ENCODE data around the gene DDX42.

DDX42 gene

GRCh38 chr17:63819131-63819530 is 45.2 kb downstream of the DDX42 start:
- DNase-seq (ENCODE audit: insufficient read length, low spot score) (no peak), FAIRE-seq (no peak)
- TF ChIP-seq POLR2AphosphoS5 (IDR thresholded peaks at IDR 0.05; ENCODE audit: low read depth, low read length) (no peak), SPI1 (IDR thresholded peaks at IDR 0.05; ENCODE audit: low read depth, low read length) (no peak), POLR2A (IDR thresholded peaks at IDR 0.05; ENCODE audit: low read depth, low read length) (no peak), TAF1 (IDR thresholded peaks at IDR 0.05; ENCODE audit: low read depth, low read length) (no peak), POU2F2 (IDR thresholded peaks at IDR 0.05; ENCODE audit: low read depth, low read length) (no peak), PAX5 (IDR thresholded peaks at IDR 0.05; ENCODE audit: insufficient read depth, low read length, severe bottlenecking) (no peak)

- DNase-seq (ENCODE audit: insufficient read length, low spot score) (no peak), FAIRE-seq (no peak)
- no peak for TF ChIP-seq POU2F2 (IDR thresholded peaks at IDR 0.05; ENCODE audit: low read depth, low read length)
- TF ChIP-seq PAX5 (IDR thresholded peaks at IDR 0.05; ENCODE audit: insufficient read depth, low read length, severe bottlenecking) = no peak
- TF ChIP-seq SPI1 (IDR thresholded peaks at IDR 0.05; ENCODE audit: low read depth, low read length) = no peak
- no peak for TF ChIP-seq TAF1 (IDR thresholded peaks at IDR 0.05; ENCODE audit: low read depth, low read length)
- TF ChIP-seq POLR2A (IDR thresholded peaks at IDR 0.05; ENCODE audit: low read depth, low read length) = no peak
- no peak for TF ChIP-seq POLR2AphosphoS5 (IDR thresholded peaks at IDR 0.05; ENCODE audit: low read depth, low read length)
Measured at GRCh38 chr17:63819585-63820537, 45.9 kb downstream of the DDX42 start.

- FAIRE-seq (no peak), DNase-seq (ENCODE audit: insufficient read length, low spot score) (no peak)
- no peak for TF ChIP-seq TAF1 (IDR thresholded peaks at IDR 0.05; ENCODE audit: low read depth, low read length)
- no peak for TF ChIP-seq POLR2AphosphoS5 (IDR thresholded peaks at IDR 0.05; ENCODE audit: low read depth, low read length)
- TF ChIP-seq PAX5 (IDR thresholded peaks at IDR 0.05; ENCODE audit: insufficient read depth, low read length, severe bottlenecking) = no peak
- TF ChIP-seq POLR2A (IDR thresholded peaks at IDR 0.05; ENCODE audit: low read depth, low read length) = 0 out of 2 replicates have a peak, but pooled peaks have one; percentile 23
Measured at GRCh38 chr17:63820963-63821561, 47.1 kb downstream of the DDX42 start.

GRCh38 chr17:63821804-63822203 is 47.8 kb downstream of the DDX42 start:
- FAIRE-seq (no peak), DNase-seq (ENCODE audit: insufficient read length, low spot score) (no peak)
- TF ChIP-seq POLR2AphosphoS5 (IDR thresholded peaks at IDR 0.05; ENCODE audit: low read depth, low read length) = 0 out of 2 replicates have a peak, but pooled peaks have one; percentile 41
- TF ChIP-seq TAF1 (IDR thresholded peaks at IDR 0.05; ENCODE audit: low read depth, low read length) = no peak

GRCh38 chr17:63822537-63822936 is 48.6 kb downstream of the DDX42 start:
- FAIRE-seq = no peak
- no peak for TF ChIP-seq POLR2A (IDR thresholded peaks at IDR 0.05; ENCODE audit: low read depth, low read length)
- no peak for TF ChIP-seq SPI1 (IDR thresholded peaks at IDR 0.05; ENCODE audit: low read depth, low read length)
- no peak for TF ChIP-seq POLR2AphosphoS5 (IDR thresholded peaks at IDR 0.05; ENCODE audit: low read depth, low read length)
- no peak for TF ChIP-seq PAX5 (IDR thresholded peaks at IDR 0.05; ENCODE audit: insufficient read depth, low read length, severe bottlenecking)
- no peak for TF ChIP-seq POU2F2 (IDR thresholded peaks at IDR 0.05; ENCODE audit: low read depth, low read length)
- TF ChIP-seq TAF1 (IDR thresholded peaks at IDR 0.05; ENCODE audit: low read depth, low read length) = no peak

GRCh38 chr17:63823659-63824331 is 49.8 kb downstream of the DDX42 start:
- FAIRE-seq (no peak), DNase-seq (ENCODE audit: insufficient read length, low spot score) (no peak)
- TF ChIP-seq SPI1 (IDR thresholded peaks at IDR 0.05; ENCODE audit: low read depth, low read length) = no peak
- no peak for TF ChIP-seq PAX5 (IDR thresholded peaks at IDR 0.05; ENCODE audit: insufficient read depth, low read length, severe bottlenecking)
- TF ChIP-seq TAF1 (IDR thresholded peaks at IDR 0.05; ENCODE audit: low read depth, low read length) = no peak
- TF ChIP-seq POU2F2 (IDR thresholded peaks at IDR 0.05; ENCODE audit: low read depth, low read length) = no peak
- TF ChIP-seq POLR2AphosphoS5 (IDR thresholded peaks at IDR 0.05; ENCODE audit: low read depth, low read length) = no peak
- TF ChIP-seq POLR2A (IDR thresholded peaks at IDR 0.05; ENCODE audit: low read depth, low read length) = no peak

More at GRCh38 chr17:63822537-63822936, 48.6 kb downstream of the DDX42 start:
- no peak for DNase-seq (ENCODE audit: insufficient read length, low spot score)

- TF ChIP-seq POLR2AphosphoS5 (IDR thresholded peaks at IDR 0.05; ENCODE audit: low read depth, low read length) (no peak), TAF1 (IDR thresholded peaks at IDR 0.05; ENCODE audit: low read depth, low read length) (no peak), SPI1 (IDR thresholded peaks at IDR 0.05; ENCODE audit: low read depth, low read length) (no peak), POLR2A (IDR thresholded peaks at IDR 0.05; ENCODE audit: low read depth, low read length) (no peak), PAX5 (IDR thresholded peaks at IDR 0.05; ENCODE audit: insufficient read depth, low read length, severe bottlenecking) (no peak), POU2F2 (IDR thresholded peaks at IDR 0.05; ENCODE audit: low read depth, low read length) (no peak)
- FAIRE-seq (no peak), DNase-seq (ENCODE audit: insufficient read length, low spot score) (no peak)
Measured at GRCh38 chr17:63824362-63824761, 50.4 kb downstream of the DDX42 start.

GRCh38 chr17:63826468-63827001 is 52.6 kb downstream of the DDX42 start:
- DNase-seq (ENCODE audit: insufficient read length, low spot score) (no peak), FAIRE-seq (no peak)
- no peak for TF ChIP-seq POLR2A (IDR thresholded peaks at IDR 0.05; ENCODE audit: low read depth, low read length)
- TF ChIP-seq POLR2AphosphoS5 (IDR thresholded peaks at IDR 0.05; ENCODE audit: low read depth, low read length) = no peak
- no peak for TF ChIP-seq SPI1 (IDR thresholded peaks at IDR 0.05; ENCODE audit: low read depth, low read length)
- no peak for TF ChIP-seq POU2F2 (IDR thresholded peaks at IDR 0.05; ENCODE audit: low read depth, low read length)
- TF ChIP-seq TAF1 (IDR thresholded peaks at IDR 0.05; ENCODE audit: low read depth, low read length) = no peak
- TF ChIP-seq PAX5 (IDR thresholded peaks at IDR 0.05; ENCODE audit: insufficient read depth, low read length, severe bottlenecking) = no peak
